Neural cell (in vitro differentiated cells): Measurements from ENCODE around the gene SLC36A1. TPM values are rescaled to one million over a fixed set of nuclear protein-coding genes. Genes with fewer than 3 reads are reported as not detected.

Source experiments
- H2AFZ ChIP-seq: fragments of 200-600, 300-800 bp; sonication (generic), shearing (Covaris generic); 2 replicates; pipeline ENCODE4 v1.6.0; 2014; ENCODE audit warnings: low read depth, mild to moderate bottlenecking, antibody characterized with exemption, low read length, moderate library complexity
- H3F3A ChIP-seq: fragments of 200-600 bp; shearing (Covaris generic); 2 replicates; pipeline ENCODE4 v1.6.1; 2016; ENCODE audit warnings: mild to moderate bottlenecking, moderate library complexity, mixed read lengths, antibody characterized with exemption, low read length; ENCODE audit not compliant: insufficient read depth, poor library complexity, severe bottlenecking
- H3K27ac ChIP-seq: fragments of 200-600, 300-800 bp; sonication (generic), shearing (Covaris generic); 2 replicates; pipeline ENCODE4 v1.5.1; 2014; ENCODE audit warnings: mild to moderate bottlenecking, low read length, moderate library complexity
- H3K27me3 ChIP-seq: fragments of 300-800, 200-600 bp; sonication (generic), shearing (Covaris generic); 2 replicates; pipeline ENCODE4 v1.6.0; 2014; ENCODE audit warnings: mild to moderate bottlenecking, low read depth, low read length, moderate library complexity; ENCODE audit not compliant: insufficient read depth
- H3K36me3 ChIP-seq: fragments of 300-800, 200-600 bp; sonication (generic), shearing (Covaris generic); 2 replicates; pipeline ENCODE4 v1.5.1; 2014; ENCODE audit warnings: mild to moderate bottlenecking, antibody characterized with exemption, low read length, moderate library complexity; ENCODE audit not compliant: insufficient read depth
- H3K4me2 ChIP-seq: fragments of 300-800, 200-600 bp; sonication (generic), shearing (Covaris generic); 2 replicates; pipeline ENCODE4 v1.6.0; 2014; ENCODE audit warnings: mild to moderate bottlenecking, low read length
- H3K4me3 ChIP-seq: fragments of 300-800, 200-600 bp; sonication (generic), shearing (Covaris generic); 2 replicates; pipeline ENCODE4 v1.5.1; 2014; ENCODE audit warnings: mild to moderate bottlenecking, low read length, moderate library complexity
- H3K79me2 ChIP-seq: fragments of 200-600 bp; shearing (Covaris generic); replicated peaks from 2 replicates; pipeline ENCODE4 v1.6.0; 2014; ENCODE audit warnings: mild to moderate bottlenecking, low read length, moderate library complexity; ENCODE audit not compliant: insufficient read depth
- H3K9ac ChIP-seq: fragments of 300-800, 200-600 bp; sonication (generic), shearing (Covaris generic); 2 replicates; pipeline ENCODE4 v1.6.1; 2016; ENCODE audit warnings: mild to moderate bottlenecking, low read length, mixed read lengths
- H3K9me2 ChIP-seq: fragments of 200-600 bp; shearing (Covaris generic); 2 replicates; pipeline ENCODE4 v1.6.1; 2016; ENCODE audit warnings: mild to moderate bottlenecking, low read length, mixed read lengths; ENCODE audit not compliant: insufficient read depth
- H3K9me3 ChIP-seq: fragments of 200-600, 300-800 bp; sonication (generic), shearing (Covaris generic); 2 replicates; pipeline ENCODE4 v1.6.1; 2016; ENCODE audit warnings: mild to moderate bottlenecking, mixed run types, low read length, moderate library complexity, mixed read lengths
- H4K20me1 ChIP-seq: fragments of 200-600 bp; shearing (Covaris generic); 2 replicates; pipeline ENCODE4 v1.6.1; 2016; ENCODE audit warnings: mild to moderate bottlenecking, mixed run types; ENCODE audit not compliant: insufficient read depth
- CTCF ChIP-seq: fragments of 450-650 bp; IDR thresholded peaks from 2 replicates; pipeline ENCODE4 v1.5.1; 2014; ENCODE audit warnings: antibody characterized with exemption, mild to moderate bottlenecking, moderate library complexity; ENCODE audit not compliant: poor library complexity, severe bottlenecking
- EP300 ChIP-seq: fragments of 450-650 bp; conservative IDR thresholded peaks from 2 replicates; pipeline ENCODE4 v1.6.1; 2014; ENCODE audit warnings: antibody characterized with exemption, mild to moderate bottlenecking, moderate library complexity; ENCODE audit not compliant: poor library complexity, severe bottlenecking
- EZH2 ChIP-seq: fragments of 200-600, 300-800 bp; shearing (Covaris generic), sonication (generic); IDR thresholded peaks from 2 replicates; pipeline ENCODE4 v1.6.1; 2014; ENCODE audit warnings: antibody characterized with exemption, low read length, borderline replicate concordance, mild to moderate bottlenecking; ENCODE audit not compliant: insufficient read depth, poor library complexity, severe bottlenecking
- MXI1 ChIP-seq: fragments of 450-650 bp; conservative IDR thresholded peaks from 2 replicates; pipeline ENCODE4 v1.6.1; 2014; ENCODE audit warnings: antibody characterized with exemption, mild to moderate bottlenecking; ENCODE audit not compliant: poor library complexity, severe bottlenecking
- POLR2AphosphoS5 ChIP-seq: IDR thresholded peaks from 2 replicates; pipeline ENCODE4 v1.6.1; 2012
- RAD21 ChIP-seq: fragments of 450-650 bp; conservative IDR thresholded peaks from 2 replicates; pipeline ENCODE4 v1.6.1; 2014; ENCODE audit warnings: antibody characterized with exemption, mild to moderate bottlenecking, moderate library complexity
- SMC3 ChIP-seq: fragments of 450-650 bp; conservative IDR thresholded peaks from 2 replicates; pipeline ENCODE4 v1.6.1; 2014; ENCODE audit warnings: antibody characterized with exemption, mild to moderate bottlenecking, moderate library complexity; ENCODE audit not compliant: poor library complexity
- TAF1 ChIP-seq: IDR thresholded peaks from 2 replicates; pipeline ENCODE4 v1.6.1; 2012; ENCODE audit warnings: low read depth
- polyA plus RNA-seq: library from polyadenylated mRNA; depleted of rRNA; stranded (reverse); fragments of >200 nt; gene quantifications from 2 replicates; pipeline ENCODE4 v1.2.3, GENCODE V29; 2014
- TF ChIP-seq, protein P1 (sequence below): IDR thresholded peaks from 2 replicates; pipeline ENCODE4 v1.6.1; 2012; ENCODE audit warnings: borderline replicate concordance

SLC36A1 gene
- polyA plus RNA-seq, 1 donor from 2014 or later: 5.3 TPM

DNA sequence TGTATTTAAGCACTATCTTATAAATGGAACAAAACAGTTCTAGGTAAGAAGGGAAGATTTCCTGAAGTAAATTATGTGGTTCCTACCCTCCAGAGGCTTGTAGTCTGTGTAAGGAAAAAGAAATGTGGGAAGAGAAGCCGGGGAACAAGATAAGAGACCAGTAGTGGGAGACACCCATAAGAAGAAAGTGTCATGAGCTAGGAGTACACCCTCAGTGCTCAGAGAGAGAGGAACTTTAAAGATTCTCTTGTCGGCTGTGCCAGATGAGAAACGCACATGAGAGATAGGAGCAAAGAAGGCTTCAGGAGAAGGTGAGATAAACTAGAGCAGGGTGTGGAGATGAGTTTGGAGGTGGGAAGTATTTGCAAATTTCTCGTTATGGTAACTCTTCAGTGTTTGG is 18.1 kb downstream of the SLC36A1 start:
- H4K20me1 ChIP-seq: no peaks in the 10 kb centered on the region
- H3K27ac ChIP-seq: no peak overlapping the region
- no peak for TF ChIP-seq MXI1
- TF ChIP-seq SMC3: no peak
- no peak for TF ChIP-seq CTCF
- TF ChIP-seq, protein P1, sequence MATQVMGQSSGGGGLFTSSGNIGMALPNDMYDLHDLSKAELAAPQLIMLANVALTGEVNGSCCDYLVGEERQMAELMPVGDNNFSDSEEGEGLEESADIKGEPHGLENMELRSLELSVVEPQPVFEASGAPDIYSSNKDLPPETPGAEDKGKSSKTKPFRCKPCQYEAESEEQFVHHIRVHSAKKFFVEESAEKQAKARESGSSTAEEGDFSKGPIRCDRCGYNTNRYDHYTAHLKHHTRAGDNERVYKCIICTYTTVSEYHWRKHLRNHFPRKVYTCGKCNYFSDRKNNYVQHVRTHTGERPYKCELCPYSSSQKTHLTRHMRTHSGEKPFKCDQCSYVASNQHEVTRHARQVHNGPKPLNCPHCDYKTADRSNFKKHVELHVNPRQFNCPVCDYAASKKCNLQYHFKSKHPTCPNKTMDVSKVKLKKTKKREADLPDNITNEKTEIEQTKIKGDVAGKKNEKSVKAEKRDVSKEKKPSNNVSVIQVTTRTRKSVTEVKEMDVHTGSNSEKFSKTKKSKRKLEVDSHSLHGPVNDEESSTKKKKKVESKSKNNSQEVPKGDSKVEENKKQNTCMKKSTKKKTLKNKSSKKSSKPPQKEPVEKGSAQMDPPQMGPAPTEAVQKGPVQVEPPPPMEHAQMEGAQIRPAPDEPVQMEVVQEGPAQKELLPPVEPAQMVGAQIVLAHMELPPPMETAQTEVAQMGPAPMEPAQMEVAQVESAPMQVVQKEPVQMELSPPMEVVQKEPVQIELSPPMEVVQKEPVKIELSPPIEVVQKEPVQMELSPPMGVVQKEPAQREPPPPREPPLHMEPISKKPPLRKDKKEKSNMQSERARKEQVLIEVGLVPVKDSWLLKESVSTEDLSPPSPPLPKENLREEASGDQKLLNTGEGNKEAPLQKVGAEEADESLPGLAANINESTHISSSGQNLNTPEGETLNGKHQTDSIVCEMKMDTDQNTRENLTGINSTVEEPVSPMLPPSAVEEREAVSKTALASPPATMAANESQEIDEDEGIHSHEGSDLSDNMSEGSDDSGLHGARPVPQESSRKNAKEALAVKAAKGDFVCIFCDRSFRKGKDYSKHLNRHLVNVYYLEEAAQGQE: no peak
- no peak for TF ChIP-seq EZH2
- no peak for TF ChIP-seq POLR2AphosphoS5
- no peak for TF ChIP-seq RAD21
- no peak for TF ChIP-seq EP300
- TF ChIP-seq TAF1: no peak
- H2AFZ ChIP-seq: no peak overlapping the region
- H3K27me3 ChIP-seq: no peaks in the 10 kb centered on the region
- H3K4me2 ChIP-seq: no peak overlapping the region
- H3K79me2 ChIP-seq: no peaks in the 10 kb centered on the region
- H3K9me3 ChIP-seq: no peaks in the 10 kb centered on the region
- no peaks in the 10 kb centered on the region for H3F3A ChIP-seq
- no peak overlapping the region for H3K4me3 ChIP-seq
- no peaks in the 10 kb centered on the region for H3K9me2 ChIP-seq
- H3K9ac ChIP-seq: no peak overlapping the region
- H3K36me3 ChIP-seq: no peaks in the 10 kb centered on the region

GRCh38 chr5:151467576-151467975 is 20.2 kb downstream of the SLC36A1 start:
- Histone ChIP-seq H3K9me3 (no peaks in the 10 kb centered on the region), H4K20me1 (no peaks in the 10 kb centered on the region), H3K4me2 (no peak overlapping the region), H2AFZ (no peak overlapping the region), H3K4me3 (no peak overlapping the region), H3K36me3 (no peaks in the 10 kb centered on the region), H3K27ac (no peak overlapping the region), H3K79me2 (no peaks in the 10 kb centered on the region), H3K9me2 (no peaks in the 10 kb centered on the region), H3F3A (no peaks in the 10 kb centered on the region), H3K27me3 (no peaks in the 10 kb centered on the region), H3K9ac (no peak overlapping the region)
- TF ChIP-seq EP300: no peak
- no peak for TF ChIP-seq MXI1
- TF ChIP-seq, protein P1: no peak
- no peak for TF ChIP-seq TAF1
- TF ChIP-seq RAD21: no peak
- TF ChIP-seq EZH2: no peak
- no peak for TF ChIP-seq CTCF
- TF ChIP-seq SMC3: no peak
- no peak for TF ChIP-seq POLR2AphosphoS5
